Mononuclear cell (primary cell): ENCODE data around the gene PRR22. TPM values are rescaled to one million over a fixed set of nuclear protein-coding genes. Genes with fewer than 3 reads are reported as not detected.

Source experiments
- H3K27me3 ChIP-seq: 2 replicates; pipeline ENCODE4 v1.6.0; 2011; ENCODE audit warnings: low read length, control low read depth; ENCODE audit not compliant: insufficient read depth
- H3K4me1 ChIP-seq: 2 replicates; pipeline ENCODE4 v1.5.1; 2011; ENCODE audit warnings: mild to moderate bottlenecking, low read length, control low read depth; ENCODE audit not compliant: insufficient read depth
- H3K4me3 ChIP-seq: 2 replicates; pipeline ENCODE4 v1.5.1; 2011; ENCODE audit warnings: mild to moderate bottlenecking, low read length, moderate library complexity
- H3K9me3 ChIP-seq: 2 replicates; pipeline ENCODE4 v1.5.1; 2011; ENCODE audit warnings: low read depth, mild to moderate bottlenecking, control low read depth, low read length
- total RNA-seq: library from RNA; depleted of rRNA; stranded (reverse); fragments of >200 nt; gene quantifications from one replicate; pipeline ENCODE4 v1.2.3, GENCODE V29; 2012

PRR22 gene
- 0.42 TPM for total RNA-seq

- no peaks in the 10 kb centered on the region for H3K27me3 ChIP-seq
- H3K9me3 ChIP-seq, result no peaks in the 10 kb centered on the region
- H3K4me1 ChIP-seq, result peaks cover 1% of the 10 kb centered on the region
- no peak within 1 kb of the TSS for H3K4me3 ChIP-seq
Observed at GRCh38 chr19:5784581-5785147, at the start of gene PRR22. Gene PRR22, minus strand, starts transcription at chr19:5784746. Its CDS starts 86 bp downstream, at chr19:5784660.

- peaks cover 15% of the 10 kb centered on the region for H3K4me1 ChIP-seq
- no peaks in the 10 kb centered on the region for H3K27me3 ChIP-seq
- H3K4me3 ChIP-seq, result no peak overlapping the region
- H3K9me3 ChIP-seq, result no peaks in the 10 kb centered on the region
Observed at GRCh38 chr19:5832527-5833216, 48.1 kb upstream of the PRR22 start.

DNA sequence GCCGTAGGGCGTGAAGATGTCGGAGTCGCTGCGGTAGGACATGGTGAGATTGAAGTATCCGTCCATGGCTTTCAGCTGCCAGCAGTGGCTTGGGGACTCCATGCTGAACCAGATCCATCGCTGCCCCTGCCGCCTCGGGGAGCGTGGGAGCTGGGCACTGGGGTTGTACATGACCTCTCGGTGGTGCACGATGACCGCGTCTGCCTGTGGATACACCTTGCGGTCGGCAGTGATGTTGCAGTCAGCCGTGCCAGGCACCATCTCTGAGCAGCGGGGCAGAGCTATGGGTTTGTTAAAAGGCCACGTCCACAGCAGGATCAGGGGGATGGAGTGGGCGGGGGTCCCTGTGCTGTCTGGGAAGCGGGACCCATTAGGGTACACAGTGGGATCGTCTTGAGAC is 47.5 kb upstream of the PRR22 start:
- H3K9me3 ChIP-seq, result no peaks in the 10 kb centered on the region
- H3K27me3 ChIP-seq, result no peaks in the 10 kb centered on the region

GRCh38 chr19:5831159-5831558 is 46.6 kb upstream of the PRR22 start:
- peaks cover 27% of the 10 kb centered on the region for H3K4me1 ChIP-seq
- no peaks in the 10 kb centered on the region for H3K9me3 ChIP-seq
- H3K27me3 ChIP-seq, result no peaks in the 10 kb centered on the region
- no peak overlapping the region for H3K4me3 ChIP-seq

More for the DNA sequence above, 47.5 kb upstream of the PRR22 start:
- no peak overlapping the region for H3K4me3 ChIP-seq
- H3K4me1 ChIP-seq, result peaks cover 19% of the 10 kb centered on the region

GRCh38 chr19:5829567-5830310 is 45.2 kb upstream of the PRR22 start:
- Histone ChIP-seq H3K27me3 (no peaks in the 10 kb centered on the region), H3K9me3 (no peaks in the 10 kb centered on the region), H3K4me3 (no peak overlapping the region), H3K4me1 (peaks cover 27% of the 10 kb centered on the region)

DNA sequence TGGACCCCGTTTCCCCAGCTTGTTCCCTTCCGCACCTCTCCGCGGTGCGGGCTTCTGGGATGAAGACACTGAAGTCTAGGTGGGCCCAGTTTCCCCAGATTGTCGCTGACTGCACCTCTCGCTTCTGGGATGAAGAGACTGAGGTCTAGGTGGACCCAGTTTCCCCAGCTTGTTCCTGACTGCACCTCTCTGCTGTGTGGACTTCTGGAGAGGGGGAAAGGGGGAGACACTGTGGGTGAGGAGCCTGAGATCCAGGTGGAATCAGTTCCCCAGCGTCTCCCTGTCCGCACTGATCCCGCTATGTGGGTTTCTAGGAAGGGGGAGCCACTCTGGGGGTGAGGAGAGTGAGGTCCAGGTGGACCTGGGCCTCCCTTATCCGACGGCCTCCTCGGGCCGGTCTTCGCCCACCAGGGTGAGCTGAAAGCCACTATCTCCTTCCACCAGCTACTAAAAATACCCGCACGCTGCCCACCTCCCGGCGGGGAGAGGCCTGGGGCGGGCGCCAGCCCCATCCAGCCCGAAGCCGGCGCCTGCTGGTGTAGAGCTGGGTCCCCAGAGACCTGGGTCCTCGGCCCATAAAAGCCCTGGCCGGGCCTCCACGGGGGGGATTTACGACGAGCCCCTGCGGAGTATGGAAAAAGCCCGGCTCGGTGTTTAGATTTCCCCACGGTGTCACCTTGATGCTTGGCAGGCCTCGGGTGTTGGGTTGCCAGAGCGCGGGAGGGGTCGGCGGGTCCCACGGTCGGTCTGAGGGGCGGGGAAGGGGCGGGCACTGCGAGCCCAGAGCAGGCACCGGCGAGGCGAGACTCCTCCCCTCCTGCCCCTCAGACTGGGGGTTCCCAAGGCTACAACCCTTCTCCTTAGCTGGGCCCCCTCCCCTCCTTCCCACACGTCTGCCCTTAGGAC is 44.4 kb upstream of the PRR22 start:
- Histone ChIP-seq H3K4me3 (peak overlapping the region; percentile 55), H3K9me3 (no peaks in the 10 kb centered on the region), H3K4me1 (peaks cover 27% of the 10 kb centered on the region), H3K27me3 (no peaks in the 10 kb centered on the region)

DNA sequence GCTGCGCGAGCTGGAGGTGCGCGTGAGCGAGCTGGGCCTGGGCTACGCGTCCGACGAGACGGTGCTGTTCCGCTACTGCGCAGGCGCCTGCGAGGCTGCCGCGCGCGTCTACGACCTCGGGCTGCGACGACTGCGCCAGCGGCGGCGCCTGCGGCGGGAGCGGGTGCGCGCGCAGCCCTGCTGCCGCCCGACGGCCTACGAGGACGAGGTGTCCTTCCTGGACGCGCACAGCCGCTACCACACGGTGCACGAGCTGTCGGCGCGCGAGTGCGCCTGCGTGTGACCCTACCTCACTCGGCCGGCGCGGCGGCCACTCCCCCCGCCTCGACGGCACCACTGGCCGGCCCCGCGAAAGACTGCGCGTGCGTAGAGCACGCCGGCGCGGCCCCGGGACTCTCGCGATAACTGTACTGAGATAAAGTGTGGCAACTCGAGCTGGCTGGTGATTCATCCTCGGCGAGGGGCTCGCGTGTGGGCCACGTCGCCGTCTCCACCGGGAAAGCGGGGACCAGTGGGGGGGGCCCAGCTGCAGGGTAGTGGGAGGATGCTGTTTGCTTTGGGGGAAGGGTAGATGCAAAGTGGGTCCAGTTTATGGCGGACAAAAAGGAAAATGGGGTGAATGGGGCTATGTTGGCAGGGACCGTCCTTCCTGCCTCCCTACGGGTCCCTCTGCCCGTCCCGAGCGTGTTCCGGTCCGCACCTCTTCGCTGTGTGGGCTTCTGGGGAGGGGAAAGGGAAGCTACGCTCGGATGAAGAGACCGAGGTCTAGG is 43.5 kb upstream of the PRR22 start:
- H3K4me3 ChIP-seq, result peak overlapping the region; percentile 55
- H3K4me1 ChIP-seq, result peaks cover 27% of the 10 kb centered on the region
- H3K27me3 ChIP-seq, result no peaks in the 10 kb centered on the region
- H3K9me3 ChIP-seq, result no peaks in the 10 kb centered on the region

DNA sequence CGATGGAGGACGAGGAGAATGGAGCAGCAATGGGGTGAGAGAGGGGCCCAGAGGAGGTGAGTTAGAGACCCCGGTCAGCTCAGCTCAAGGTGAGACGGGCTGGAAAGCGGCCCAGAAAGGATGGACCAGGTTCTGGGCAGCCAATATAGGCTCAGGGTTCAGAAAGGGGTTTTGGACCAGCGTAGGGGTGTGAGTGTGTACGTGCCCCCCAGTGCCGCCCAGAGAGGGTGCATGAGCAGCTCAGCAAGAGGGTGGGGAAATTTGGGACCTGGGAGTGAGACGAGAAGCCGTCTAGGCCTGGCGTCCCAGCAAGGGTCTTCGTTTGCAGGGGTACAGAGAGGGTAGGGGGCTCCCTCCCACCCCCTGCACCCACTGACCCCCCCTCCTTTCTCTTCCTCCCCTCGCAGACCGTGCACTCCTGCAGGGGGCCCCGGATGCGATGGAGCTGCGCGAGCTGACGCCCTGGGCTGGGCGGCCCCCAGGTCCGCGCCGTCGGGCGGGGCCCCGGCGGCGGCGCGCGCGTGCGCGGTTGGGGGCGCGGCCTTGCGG is 42.9 kb upstream of the PRR22 start:
- Histone ChIP-seq H3K27me3 (no peaks in the 10 kb centered on the region), H3K4me1 (peaks cover 27% of the 10 kb centered on the region), H3K4me3 (peak overlapping the region; percentile 55), H3K9me3 (no peaks in the 10 kb centered on the region)

DNA sequence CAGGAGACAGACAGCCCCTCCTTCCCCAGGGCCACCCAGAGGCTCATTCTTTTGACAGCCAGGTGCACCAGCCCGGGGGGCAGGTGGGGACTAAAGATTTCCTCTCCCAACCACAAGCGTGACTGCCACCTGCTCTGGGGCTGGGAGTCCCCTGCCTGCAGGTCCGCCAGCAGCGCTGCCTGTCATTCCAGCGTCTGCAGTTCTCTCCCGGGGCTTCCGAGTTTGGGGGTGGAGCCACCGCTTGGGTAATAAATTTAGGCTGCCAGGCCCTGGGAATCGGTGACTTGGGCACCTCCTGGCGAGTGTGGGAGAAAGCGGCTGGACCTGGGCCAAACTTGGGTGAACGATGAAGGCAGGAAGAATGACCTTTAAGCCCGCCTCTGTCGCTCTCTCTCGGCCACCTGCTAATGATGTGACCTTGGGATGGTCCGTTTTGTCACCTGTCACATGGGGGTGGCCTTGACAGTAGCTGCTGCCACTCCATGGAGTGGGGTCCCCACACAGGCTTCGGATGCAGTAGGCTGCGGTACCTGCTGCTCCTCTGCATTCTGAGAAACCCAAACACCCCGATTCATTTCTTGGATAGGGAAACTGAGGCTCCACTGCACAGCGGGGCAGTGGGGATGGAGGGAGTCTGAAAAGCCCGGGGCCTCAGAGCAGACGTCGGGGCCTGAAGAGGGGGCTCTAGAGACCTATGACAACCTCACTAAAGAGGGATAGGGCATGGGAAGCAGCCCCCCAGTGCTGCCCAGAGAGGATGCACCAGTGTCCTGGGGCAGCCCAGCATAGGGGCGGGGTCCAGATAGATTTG is 42.2 kb upstream of the PRR22 start:
- H3K9me3 ChIP-seq, result no peaks in the 10 kb centered on the region
- H3K27me3 ChIP-seq, result no peaks in the 10 kb centered on the region
- no peak overlapping the region for H3K4me3 ChIP-seq
- peaks cover 27% of the 10 kb centered on the region for H3K4me1 ChIP-seq

DNA sequence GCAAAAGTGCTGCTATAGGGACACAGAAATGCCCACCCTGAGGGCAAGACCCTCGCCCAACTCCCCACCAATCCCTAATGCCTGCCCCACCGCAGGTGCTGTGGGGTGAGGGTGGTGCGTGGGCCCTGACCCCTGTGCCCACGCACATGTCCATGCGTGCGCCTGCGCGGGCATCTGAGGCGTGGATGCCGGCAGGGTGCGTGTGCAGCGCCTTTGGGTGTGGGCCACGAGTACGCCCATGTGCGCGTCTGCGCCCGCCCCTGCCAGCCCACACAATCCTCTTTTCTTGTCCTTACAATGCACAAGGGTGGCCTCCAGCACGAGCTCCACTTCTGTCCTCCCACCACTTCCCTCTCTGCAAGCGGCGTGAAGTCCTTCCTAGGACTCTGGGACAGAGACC is 40.6 kb upstream of the PRR22 start:
- Histone ChIP-seq H3K4me3 (no peak overlapping the region), H3K9me3 (no peaks in the 10 kb centered on the region), H3K27me3 (no peaks in the 10 kb centered on the region), H3K4me1 (peaks cover 27% of the 10 kb centered on the region)

GRCh38 chr19:5824751-5825150 is 40.2 kb upstream of the PRR22 start:
- peaks cover 27% of the 10 kb centered on the region for H3K4me1 ChIP-seq
- H3K27me3 ChIP-seq, result no peaks in the 10 kb centered on the region
- H3K9me3 ChIP-seq, result no peaks in the 10 kb centered on the region
- H3K4me3 ChIP-seq, result no peak overlapping the region

DNA sequence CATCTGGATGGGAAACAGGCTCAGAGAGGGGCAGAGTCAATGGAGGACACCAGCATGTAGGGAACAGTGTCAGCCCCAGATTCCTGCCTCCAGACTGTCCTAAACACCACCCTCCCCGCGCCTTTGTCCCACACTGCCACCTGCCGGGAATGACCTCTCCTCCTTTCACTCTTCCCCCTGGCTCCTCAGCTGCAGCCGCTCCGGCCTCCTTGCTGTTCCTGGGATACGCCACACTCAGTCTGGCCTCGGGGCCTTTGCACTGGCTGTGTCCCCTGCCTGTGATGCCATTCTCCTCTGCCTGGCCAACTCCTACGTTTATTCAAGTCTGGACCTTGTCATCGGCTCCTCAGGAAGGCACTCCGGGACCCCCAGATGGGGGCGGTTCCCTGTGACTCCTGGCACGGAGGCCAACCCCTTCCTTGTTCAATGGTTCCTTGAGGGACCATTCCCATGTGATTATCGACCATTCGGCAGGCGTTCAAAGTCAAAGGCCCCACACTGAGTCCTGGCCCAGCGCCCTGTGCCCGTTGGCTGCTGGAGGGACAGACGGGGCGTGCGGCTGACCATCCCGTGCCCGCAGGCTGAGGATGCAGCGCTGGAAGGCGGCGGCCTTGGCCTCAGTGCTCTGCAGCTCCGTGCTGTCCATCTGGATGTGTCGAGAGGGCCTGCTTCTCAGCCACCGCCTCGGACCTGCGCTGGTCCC is 39.2 kb upstream of the PRR22 start:
- no peak overlapping the region for H3K4me3 ChIP-seq
- no peaks in the 10 kb centered on the region for H3K9me3 ChIP-seq
- H3K4me1 ChIP-seq, result peaks cover 20% of the 10 kb centered on the region
- H3K27me3 ChIP-seq, result no peaks in the 10 kb centered on the region
